K562 (cell line): ENCODE measurements around the gene MED20. TPM values are rescaled to one million over a fixed set of nuclear protein-coding genes. Genes with fewer than 3 reads are reported as not detected.

ENCODE experiments used
- ATAC-seq: fragments of 200-7000 bp; cut with Tn5 transposase; 3 replicates; pipeline ENCODE4 v1.9.1; 2020; ENCODE audit warnings: moderate library complexity
- BruUV-seq: library from RNA; stranded (reverse); fragments of 400-500 nt; replicated peaks from 2 replicates; lab custom pipeline; 2021; lab: Mats Ljungman, UMichigan
- CTCF ChIA-PET: fragments of 300-600 bp; formaldehyde crosslinking; extraction: SDS; loops from one replicate; lab custom pipeline; 2021; ENCODE audit warnings: low intra/inter-chr PET ratio; lab: Yijun Ruan, JAX
- POLR2A ChIA-PET: fragments of 300-600, 350-650 bp; sonication (Branson Sonifier 250); formaldehyde crosslinking; extraction: SDS; loops from one replicate; lab custom pipeline; 2021; ENCODE audit warnings: antibody characterized with exemption, inconsistent platforms; lab: Yijun Ruan, JAX
- DNase-seq, 4 experiments: peaks; one replicate each; pipeline versions ENCODE4 v3.0.0 to v3.0.0-alpha.2; 2011 to 2018; ENCODE audit warnings: low spot score in 3 of 4, mixed read lengths in 3 of 4; ENCODE audit errors: extremely low read depth in 1 of 4
- FAIRE-seq: peaks from 2 replicates; lab custom pipeline; 2011; peaks lifted over from hg19 to GRCh38; lab: Jason Lieb, UNC
- H2AFZ ChIP-seq: 2 replicates; pipeline ENCODE4 v1.6.0; 2011; ENCODE audit warnings: low read depth, low read length, control low read depth, inconsistent platforms
- H3K27ac ChIP-seq: fragments of 200-600 bp; 3 replicates; pipeline ENCODE4 v1.8.0; 2011; ENCODE audit warnings: low read depth, mild to moderate bottlenecking, control low read depth, inconsistent platforms, low read length, moderate library complexity, mixed read lengths; ENCODE audit errors: extremely low read depth
- H3K27me3 ChIP-seq, 2 experiments: fragments of 300-600 bp in 1 of 2; 2 replicates in 1 of 2; 3 replicates in 1 of 2; pipeline versions ENCODE4 v1.6.0 to v1.8.0; 2011; ENCODE audit warnings: inconsistent platforms in 2 of 2, low read length in 2 of 2, mild to moderate bottlenecking in 1 of 2, mixed read lengths in 1 of 2, moderate library complexity in 1 of 2; ENCODE audit not compliant: control insufficient read depth in 2 of 2, insufficient read depth in 2 of 2
- H3K36me3 ChIP-seq: fragments of 300-600 bp; 3 replicates; pipeline ENCODE4 v1.8.0; 2011; ENCODE audit warnings: mild to moderate bottlenecking, low read length, inconsistent platforms; ENCODE audit not compliant: control insufficient read depth, insufficient read depth
- H3K4me1 ChIP-seq, 2 experiments: fragments of 200-600 bp in 1 of 2; replicated peaks in 1 of 2; 2 replicates in 1 of 2; 3 replicates in 1 of 2; pipeline versions ENCODE4 v1.5.1 to v1.8.0; 2011; ENCODE audit warnings: inconsistent platforms in 2 of 2, low read length in 2 of 2, mild to moderate bottlenecking in 1 of 2, mixed read lengths in 1 of 2, moderate library complexity in 1 of 2; ENCODE audit not compliant: control insufficient read depth in 2 of 2, insufficient read depth in 2 of 2
- H3K4me2 ChIP-seq: 2 replicates; pipeline ENCODE4 v1.6.1; 2011; ENCODE audit warnings: low read length, control low read depth, inconsistent platforms, mixed read lengths; ENCODE audit not compliant: insufficient read depth
- H3K4me3 ChIP-seq: fragments of 200-600 bp; sonication (generic), shearing (Covaris generic); 2 replicates; pipeline ENCODE4 v1.5.1; 2016; ENCODE audit warnings: control low read depth, inconsistent platforms
- H3K79me2 ChIP-seq: fragments of 200-600 bp; 3 replicates; pipeline ENCODE4 v1.8.0; 2011; ENCODE audit warnings: low read length, inconsistent platforms; ENCODE audit not compliant: control insufficient read depth, insufficient read depth
- H3K9ac ChIP-seq, 2 experiments: 2 replicates each; pipeline versions ENCODE4 v1.6.0 to v1.6.1; 2011; ENCODE audit warnings: low read depth in 2 of 2, low read length in 2 of 2, control low read depth in 1 of 2, inconsistent platforms in 1 of 2, mild to moderate bottlenecking in 1 of 2, mixed read lengths in 1 of 2; ENCODE audit not compliant: insufficient read depth in 1 of 2
- H3K9me1 ChIP-seq: one replicate; pipeline ENCODE4 v1.6.0; 2011; ENCODE audit warnings: inconsistent platforms, mild to moderate bottlenecking, low read length, moderate library complexity; ENCODE audit not compliant: control insufficient read depth, insufficient read depth
- H3K9me3 ChIP-seq: replicated peaks from 2 replicates; pipeline ENCODE4 v1.5.1; 2011; ENCODE audit warnings: low read depth, low read length, inconsistent platforms; ENCODE audit not compliant: control insufficient read depth, insufficient read depth
- H4K20me1 ChIP-seq: replicated peaks from 2 replicates; pipeline ENCODE4 v1.6.1; 2011; ENCODE audit warnings: low read length, inconsistent platforms, mixed read lengths; ENCODE audit not compliant: control insufficient read depth, insufficient read depth
- ADNP ChIP-seq: fragments of 200-800 bp; sonication (Bioruptor generic); IDR thresholded peaks from 2 replicates; pipeline ENCODE4 v1.6.1; 2016; ENCODE audit warnings: missing genetic modification characterization, missing compliant biosample characterization
- ARID3B ChIP-seq: fragments of 250-450 bp; sonication (Bioruptor Pico); IDR thresholded peaks from 2 replicates; pipeline ENCODE4 v1.4.0; 2020; ENCODE audit warnings: borderline replicate concordance
- ATF3 ChIP-seq, 2 experiments: fragments of 450-650 bp in 1 of 2; sonication (generic) in 1 of 2; formaldehyde crosslinking in 1 of 2; IDR thresholded peaks in 1 of 2; conservative IDR thresholded peaks in 1 of 2; 2 replicates each; pipeline versions ENCODE4 v1.6.1 to v1.8.1; 2016 to 2023; ENCODE audit warnings: mild to moderate bottlenecking in 2 of 2, moderate library complexity in 2 of 2, inconsistent platforms in 1 of 2, missing genetic modification reagents in 1 of 2
- BCOR ChIP-seq: fragments of 450-650 bp; IDR thresholded peaks from 2 replicates; pipeline ENCODE4 v1.6.1; 2016
- CEBPB ChIP-seq: fragments of 450-650 bp; IDR thresholded peaks from 2 replicates; pipeline ENCODE4 v1.6.1; 2016; ENCODE audit warnings: missing genetic modification characterization, missing compliant biosample characterization
- CEBPG ChIP-seq, 3 experiments: fragments of 200-800 bp in 1 of 3; sonication (Bioruptor generic) in 1 of 3; sonication (generic) in 1 of 3; formaldehyde crosslinking in 1 of 3; IDR thresholded peaks in 2 of 3; conservative IDR thresholded peaks in 1 of 3; 2 replicates each; pipeline versions ENCODE4 v1.6.1 to v1.8.0; 2016 to 2022; ENCODE audit warnings: missing compliant biosample characterization in 2 of 3, missing genetic modification characterization in 2 of 3, mild to moderate bottlenecking in 1 of 3, missing genetic modification reagents in 1 of 3
- CHD1 ChIP-seq: fragments of 200-600 bp; sonication (generic); IDR thresholded peaks from one replicate; pipeline ENCODE4 v1.6.1; 2012; ENCODE audit warnings: mild to moderate bottlenecking, moderate library complexity, low read length, inconsistent platforms
- GTF2E2 ChIP-seq: fragments of 200-800 bp; sonication (Bioruptor generic); IDR thresholded peaks from 2 replicates; pipeline ENCODE4 v1.6.1; 2016; ENCODE audit warnings: missing genetic modification characterization, missing compliant biosample characterization
- ILK ChIP-seq: fragments of 450-650 bp; IDR thresholded peaks from 2 replicates; pipeline ENCODE4 v1.6.1; 2016; ENCODE audit warnings: missing genetic modification characterization, low read depth, mild to moderate bottlenecking, missing compliant biosample characterization, moderate library complexity, borderline replicate concordance
- NCOA2 ChIP-seq, 2 experiments: fragments of 450-650 bp; IDR thresholded peaks; 2 replicates each; pipeline ENCODE4 v1.6.1; 2018; ENCODE audit warnings: mild to moderate bottlenecking in 2 of 2, moderate library complexity in 1 of 2; ENCODE audit not compliant: partially characterized antibody in 2 of 2
- PHB2 ChIP-seq: fragments of 450-650 bp; IDR thresholded peaks from 2 replicates; pipeline ENCODE4 v1.6.1; 2017; ENCODE audit warnings: low read depth
- SAP30 ChIP-seq: fragments of 200-600 bp; sonication (generic); IDR thresholded peaks from 2 replicates; pipeline ENCODE4 v1.6.1; 2012; ENCODE audit warnings: borderline replicate concordance, low read depth, mild to moderate bottlenecking, moderate library complexity, low read length, control low read depth, inconsistent platforms; ENCODE audit not compliant: insufficient read depth, poor library complexity, severe bottlenecking
- TCF7L2 ChIP-seq: fragments of 150-350 bp; IDR thresholded peaks from 2 replicates; pipeline ENCODE4 v1.6.1; 2016; ENCODE audit warnings: low read depth, mild to moderate bottlenecking, low read length, moderate library complexity
- TSC22D4 ChIP-seq: fragments of 450-650 bp; IDR thresholded peaks from 2 replicates; pipeline ENCODE4 v1.6.1; 2016; ENCODE audit warnings: missing genetic modification characterization, missing biosample characterization, control low read depth
- ZNF263 ChIP-seq: sonication (generic); formaldehyde crosslinking; IDR thresholded peaks from 2 replicates; pipeline ENCODE4 v1.8.0; 2022; ENCODE audit warnings: mild to moderate bottlenecking, missing genetic modification reagents, borderline replicate concordance
- ZNF311 ChIP-seq: fragments of 250-450 bp; sonication (Bioruptor Pico); IDR thresholded peaks from 2 replicates; pipeline ENCODE4 v1.4.0; 2020; ENCODE audit warnings: mild to moderate bottlenecking, moderate library complexity
- WGBS: fragments of 100-300 bp; shearing (Covaris generic); methylation state at CpG from one replicate; pipeline ENCODE4 v1.1.6; 2016; ENCODE audit warnings: low coverage, mixed read lengths; ENCODE audit not compliant: insufficient coverage; ENCODE audit errors: missing lambda C conversion rate; 5-methylcytosine and 5-hydroxymethylcytosine counted together
- in situ Hi-C: fragments of 300-500 bp; cut with MboI; formaldehyde crosslinking; loops from 4 replicates; pipeline ENCODE4 v1.15.0; 2018; ENCODE audit warnings: inconsistent platforms, mixed read lengths
- intact Hi-C: fragments of 100-400 bp; cut with micrococcal nuclease; formaldehyde crosslinking; loops from 2 replicates; pipeline ENCODE4 v1.14.2; 2022
- polyA plus RNA-seq, 8 experiments: library from polyadenylated mRNA; depleted of rRNA in 4 of 8; stranded (reverse) in 5 of 8; unstranded in 3 of 8; fragments of >200 nt; fragmentation: Nextera tagmentation in 2 of 8; fragmentation: Illumina TruSeq in 1 of 8; extraction: Ambion mirVana in 2 of 8; extraction: Trizol in 1 of 8; gene quantifications; 2 replicates each; pipeline versions ENCODE4 v1.2.1 to v1.2.3, GENCODE V29; 2011 to 2014; ENCODE audit warnings: inconsistent platforms in 1 of 8, missing spikeins in 1 of 8
- total RNA-seq, 7 experiments: library from RNA; depleted of rRNA in 6 of 7; stranded (reverse); fragments of >200 nt in 6 of 7; fragmentation: Illumina TruSeq in 2 of 7; extraction: Trizol in 2 of 7; gene quantifications; 2 replicates each; pipeline versions ENCODE4 v1.2.1 to v1.2.3, GENCODE V29; 2011 to 2021; ENCODE audit warnings: low replicate concordance in 1 of 7

Gene MED20
- total and polyA plus RNA-seq, 9 of the 15 experiments (the other 6 are each of a cell fraction or from before 2014, with no cell fraction given): 27.3 to 80.9 (median 46.0) TPM

GRCh38 chr6:41954668-41955067 lies 33.7 kb upstream of the MED20 start (continued):
- no peak for TF ChIP-seq PHB2
- TF ChIP-seq TSC22D4: no peak
- TF ChIP-seq ZNF263 (CRISPR knock-in tag): no peak
- peak; percentile 36; the same call in 1 of the 2 replicates for TF ChIP-seq ADNP (tag)
- TF ChIP-seq ARID3B: no peak
- peak; percentile 64; the same call in 1 of the 2 replicates for TF ChIP-seq BCOR
- no peak for TF ChIP-seq NCOA2 (IDR thresholded peaks at IDR 0.05; ENCODE audit: partially characterized antibody in 2 of 2)
- TF ChIP-seq SAP30: no peak
- TF ChIP-seq, all 486 proteins: peak for 4

DNA sequence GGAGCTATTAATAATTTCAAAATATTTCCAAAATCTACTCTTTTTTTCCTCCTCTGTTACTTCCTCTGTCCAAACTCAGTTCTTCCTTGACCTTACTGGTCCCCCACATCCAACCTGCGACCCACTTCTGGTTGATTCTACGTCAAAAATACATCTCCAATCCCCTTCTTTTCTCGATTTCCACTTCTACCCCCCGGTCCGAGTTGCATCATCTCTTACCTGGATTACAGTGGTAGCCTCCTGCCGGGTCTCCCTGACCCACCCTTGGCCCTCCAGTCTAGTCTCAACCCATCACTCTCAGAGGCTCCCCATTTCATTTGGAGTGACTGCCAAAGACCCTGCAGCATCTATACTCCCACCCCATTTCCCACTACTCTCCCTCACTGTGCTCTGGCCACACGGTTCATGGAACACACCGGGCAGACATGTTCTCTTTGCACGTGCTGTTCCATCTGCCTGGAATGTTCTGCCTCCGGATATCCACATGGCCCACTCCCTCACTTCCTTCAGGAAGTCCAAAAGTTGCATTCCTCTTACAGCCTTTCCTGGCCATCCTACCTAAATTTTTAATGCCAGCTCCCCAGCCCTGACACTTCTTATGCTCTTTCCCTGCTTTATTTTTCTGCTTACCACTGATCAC lies 26.8 kb upstream of the MED20 start:
- Histone ChIP-seq H3K27me3 (no peaks in the 10 kb centered on the region), H3K27ac (no peak overlapping the region), H4K20me1 (no peaks in the 10 kb centered on the region), H3K9ac (peak overlapping the region in 1 of 2 experiments; percentile 18; a peak in 1 of 4 replicates), H3K9me3 (no peaks in the 10 kb centered on the region; the same call in 1 of the 2 replicates), H3K4me3 (no peak overlapping the region), H3K9me1 (no peaks in the 10 kb centered on the region), H3K4me2 (no peak overlapping the region), H3K4me1 (peaks cover 7 to 14% of the 10 kb centered on the region in 2 experiments), H2AFZ (peak overlapping the region; percentile 51), H3K36me3 (no peaks in the 10 kb centered on the region), H3K79me2 (no peaks in the 10 kb centered on the region)
- ChIA-PET CTCF (no interaction called here), POLR2A (interaction anchor here (0.6 to 1.7 kb wide), 5 partner anchors 13 to 392 kb away, joined by 3 to 4 read pairs (median 3); no protein-coding TSS in a partner anchor)
- in situ Hi-C loops: no loop called here
- ATAC-seq (peak; percentile 11; the same call in 2 of the 3 replicates), FAIRE-seq (no peak), DNase-seq (no peak)
- 60% methylated on average over 10 of the region's 10 CpGs for WGBS
- no TSS peak for BruUV-seq
- intact Hi-C loops: no loop called here
- peak; percentile 33; the same call in 1 of the 2 replicates for TF ChIP-seq CEBPB
- TF ChIP-seq GTF2E2: no peak
- TF ChIP-seq ZNF311 (CRISPR knock-in tag): no peak
- peak; percentile 66 for TF ChIP-seq ATF3 (IDR thresholded peaks at IDR 0.05)
- TF ChIP-seq ATF3 (CRISPR knock-in tag; conservative IDR thresholded peaks at IDR 0.05): no peak
- no peak for TF ChIP-seq CHD1
- TF ChIP-seq TCF7L2: no peak
- no peak for TF ChIP-seq CEBPG (CRISPR knock-in tag; IDR thresholded peaks at IDR 0.05)
- 0 out of 4 replicates have a peak, but pooled peaks of 1 of the 2 experiments have one; percentile 29 for TF ChIP-seq CEBPG (tag; conservative IDR thresholded peaks at IDR 0.05 in 1 of 2, IDR thresholded peaks at IDR 0.05 in 1 of 2)
- TF ChIP-seq ILK: no peak
